H1 (cell line): ENCODE measurements around the gene CAPN15. TPM values are rescaled to one million over a fixed set of nuclear protein-coding genes. Genes with fewer than 3 reads are reported as not detected.
A peak's percentile ranks its signal among the peaks of the same experiment; 100 is the strongest.

Source experiments
- CTCF ChIA-PET: fragments of 300-600 bp; sonication (Branson Sonifier 250); formaldehyde crosslinking; loops from one replicate; lab custom pipeline; 2021; ENCODE audit not compliant: partially characterized antibody; lab: Charles Lee
- POLR2A ChIA-PET: fragments of 300-600 bp; sonication (Branson Sonifier 250); formaldehyde crosslinking; loops from one replicate; lab custom pipeline; 2021; ENCODE audit warnings: inconsistent platforms; ENCODE audit not compliant: partially characterized antibody; lab: Charles Lee
- DNase-seq, 2 experiments: peaks; one replicate each; pipeline versions ENCODE4 v3.0.0 to v3.0.0-alpha.2; 2010 to 2022; ENCODE audit warnings: low spot score in 2 of 2, low read depth in 1 of 2, mixed read lengths in 1 of 2
- FAIRE-seq: peaks from 2 replicates; lab custom pipeline; 2011; peaks lifted over from hg19 to GRCh38; lab: Jason Lieb, UNC
- H2AFZ ChIP-seq: 2 replicates; pipeline ENCODE4 v1.8.1; 2012; ENCODE audit warnings: low read length, inconsistent platforms
- H2AK5ac ChIP-seq: 2 replicates; pipeline ENCODE4 v1.6.1; 2013; ENCODE audit warnings: low read depth, low read length
- H2BK120ac ChIP-seq: replicated peaks from 2 replicates; pipeline ENCODE3; 2013; ENCODE audit warnings: low read depth, low read length, inconsistent platforms
- H2BK12ac ChIP-seq: 2 replicates; pipeline ENCODE4 v1.6.1; 2013; ENCODE audit warnings: low read depth, low read length
- H2BK15ac ChIP-seq: 2 replicates; pipeline ENCODE4 v1.6.1; 2013; ENCODE audit warnings: low read length
- H2BK20ac ChIP-seq: 2 replicates; pipeline ENCODE4 v1.6.1; 2013; ENCODE audit warnings: low read length
- H2BK5ac ChIP-seq: 2 replicates; pipeline ENCODE4 v1.6.1; 2013; ENCODE audit warnings: low read depth, low read length
- H3K14ac ChIP-seq: 2 replicates; pipeline ENCODE4 v1.6.1; 2013; ENCODE audit warnings: inconsistent platforms; ENCODE audit not compliant: insufficient read length
- H3K18ac ChIP-seq: 2 replicates; pipeline ENCODE4 v1.6.1; 2013; ENCODE audit warnings: low read length; ENCODE audit errors: extremely low read depth
- H3K23ac ChIP-seq: 2 replicates; pipeline ENCODE4 v1.6.1; 2013; ENCODE audit warnings: inconsistent platforms; ENCODE audit not compliant: insufficient read length
- H3K23me2 ChIP-seq: 2 replicates; pipeline ENCODE4 v1.6.1; 2013; ENCODE audit warnings: low read depth, low read length
- H3K27ac ChIP-seq: 2 replicates; pipeline ENCODE4 v1.6.1; 2011; ENCODE audit warnings: low read depth, low read length, inconsistent platforms
- H3K27me3 ChIP-seq, 4 experiments: replicated peaks in 1 of 4; 1 replicate in 1 of 4; 2 replicates in 3 of 4; pipeline versions ENCODE4 v1.6.1 to v1.8.1; 2011 to 2013; ENCODE audit warnings: low read length in 3 of 4, mild to moderate bottlenecking in 3 of 4, inconsistent platforms in 2 of 4, mixed read lengths in 2 of 4, moderate library complexity in 1 of 4; ENCODE audit not compliant: control insufficient read depth in 3 of 4, insufficient read depth in 3 of 4; ENCODE audit errors: extremely low read depth in 1 of 4
- H3K36me3 ChIP-seq, 4 experiments: 2 replicates each; pipeline versions ENCODE4 v1.6.1 to v1.8.1; 2011 to 2013; ENCODE audit warnings: mild to moderate bottlenecking in 4 of 4, low read length in 3 of 4, moderate library complexity in 2 of 4, control low read depth in 1 of 4, inconsistent platforms in 1 of 4; ENCODE audit not compliant: insufficient read depth in 4 of 4, control insufficient read depth in 2 of 4
- H3K4ac ChIP-seq: replicated peaks from 2 replicates; pipeline ENCODE3; 2013; ENCODE audit warnings: low read length, low read depth, mixed read lengths, inconsistent platforms; ENCODE audit not compliant: insufficient read length
- H3K4me1 ChIP-seq, 4 experiments: replicated peaks in 1 of 4; 1 replicate in 1 of 4; 2 replicates in 3 of 4; pipeline versions ENCODE4 v1.6.1 to v1.8.1; 2011 to 2013; ENCODE audit warnings: low read length in 3 of 4, inconsistent platforms in 2 of 4, mixed read lengths in 1 of 4; ENCODE audit not compliant: insufficient read depth in 4 of 4, control insufficient read depth in 3 of 4
- H3K4me2 ChIP-seq, 2 experiments: 2 replicates each; pipeline versions ENCODE4 v1.6.1 to v1.8.1; 2011 to 2013; ENCODE audit warnings: low read depth in 2 of 2, low read length in 2 of 2, control low read depth in 1 of 2, inconsistent platforms in 1 of 2, mild to moderate bottlenecking in 1 of 2; ENCODE audit not compliant: insufficient read depth in 1 of 2
- H3K4me3 ChIP-seq, 4 experiments: fragments of 200-600, 300-600 bp in 1 of 4; sonication (generic), shearing (Covaris generic), sonication (Bioruptor Twin) in 1 of 4; 2 replicates each; pipeline versions ENCODE4 v1.5.1 to v1.8.1; 2011 to 2016; ENCODE audit warnings: low read length in 4 of 4, low read depth in 3 of 4, control low read depth in 2 of 4, inconsistent platforms in 2 of 4, mild to moderate bottlenecking in 2 of 4, mixed read lengths in 1 of 4, moderate library complexity in 1 of 4; ENCODE audit not compliant: insufficient read depth in 2 of 4; ENCODE audit errors: extremely low read depth in 1 of 4
- H3K56ac ChIP-seq: replicated peaks from 2 replicates; pipeline ENCODE3; 2013; ENCODE audit warnings: low read depth, mild to moderate bottlenecking, mixed read lengths, low read length, inconsistent platforms; ENCODE audit not compliant: insufficient read length
- H3K79me1 ChIP-seq: 2 replicates; pipeline ENCODE4 v1.6.1; 2013; ENCODE audit warnings: low read depth, low read length, control low read depth
- H3K79me2 ChIP-seq, 2 experiments: 2 replicates each; pipeline versions ENCODE4 v1.6.1 to v1.8.1; 2012 to 2013; ENCODE audit warnings: low read length in 2 of 2, mild to moderate bottlenecking in 2 of 2, inconsistent platforms in 1 of 2; ENCODE audit not compliant: insufficient read depth in 2 of 2, control insufficient read depth in 1 of 2
- H3K9ac ChIP-seq, 4 experiments: replicated peaks in 1 of 4; 1 replicate in 1 of 4; 2 replicates in 3 of 4; pipeline versions ENCODE4 v1.6.1 to v1.8.1; 2011 to 2013; ENCODE audit warnings: low read depth in 3 of 4, low read length in 3 of 4, control low read depth in 2 of 4, mild to moderate bottlenecking in 2 of 4, moderate library complexity in 2 of 4, inconsistent platforms in 1 of 4; ENCODE audit errors: extremely low read depth in 1 of 4
- H3K9me3 ChIP-seq, 2 experiments: 2 replicates each; pipeline versions ENCODE4 v1.6.1 to v1.8.1; 2012 to 2013; ENCODE audit warnings: mild to moderate bottlenecking in 2 of 2, moderate library complexity in 2 of 2, control low read depth in 1 of 2, inconsistent platforms in 1 of 2, low read depth in 1 of 2, low read length in 1 of 2, mixed read lengths in 1 of 2; ENCODE audit not compliant: insufficient read depth in 2 of 2
- H4K20me1 ChIP-seq, 2 experiments: replicated peaks in 1 of 2; 2 replicates each; pipeline versions ENCODE3 to v1.8.1; 2011 to 2013; ENCODE audit warnings: inconsistent platforms in 2 of 2, low read length in 2 of 2, mild to moderate bottlenecking in 1 of 2; ENCODE audit not compliant: insufficient read depth in 2 of 2, control insufficient read depth in 1 of 2
- H4K5ac ChIP-seq: 2 replicates; pipeline ENCODE4 v1.6.1; 2013; ENCODE audit warnings: low read length, low read depth, mixed read lengths, inconsistent platforms; ENCODE audit not compliant: insufficient read length
- H4K8ac ChIP-seq: 2 replicates; pipeline ENCODE4 v1.8.0; 2013; ENCODE audit warnings: mild to moderate bottlenecking, moderate library complexity, low read length, inconsistent platforms; ENCODE audit not compliant: insufficient read depth; ENCODE audit errors: extremely low read depth
- H4K91ac ChIP-seq: replicated peaks from 2 replicates; pipeline ENCODE3; 2013; ENCODE audit warnings: low read length, mixed read lengths, inconsistent platforms; ENCODE audit not compliant: insufficient read length
- BRCA1 ChIP-seq: IDR thresholded peaks from 2 replicates; pipeline ENCODE4 v1.6.1; 2012; ENCODE audit warnings: low read depth, low read length, improper control_type of control experiment
- CEBPB ChIP-seq: IDR thresholded peaks from 2 replicates; pipeline ENCODE4 v1.6.1; 2012; ENCODE audit warnings: low read depth, low read length
- EP300 ChIP-seq, 2 experiments: IDR thresholded peaks; 1 replicate in 1 of 2; 2 replicates in 1 of 2; pipeline ENCODE4 v1.6.1; 2011 to 2012; ENCODE audit warnings: low read depth in 2 of 2, low read length in 2 of 2, mild to moderate bottlenecking in 2 of 2, borderline replicate concordance in 1 of 2, inconsistent platforms in 1 of 2, moderate library complexity in 1 of 2
- KDM4A ChIP-seq: IDR thresholded peaks from one replicate; pipeline ENCODE4 v1.7.1; 2012; ENCODE audit warnings: low read depth, mild to moderate bottlenecking, moderate library complexity, low read length, inconsistent platforms; ENCODE audit not compliant: severe bottlenecking
- PHF8 ChIP-seq: fragments of 200-600 bp; sonication (generic); conservative IDR thresholded peaks from 2 replicates; pipeline ENCODE4 v1.7.1; 2012; ENCODE audit warnings: low read depth, mild to moderate bottlenecking, inconsistent platforms, low read length, moderate library complexity
- POLR2A ChIP-seq, 2 experiments: IDR thresholded peaks; 1 replicate in 1 of 2; 2 replicates in 1 of 2; pipeline ENCODE4 v1.6.1; 2011; ENCODE audit warnings: low read depth in 2 of 2, low read length in 2 of 2, mild to moderate bottlenecking in 2 of 2; ENCODE audit errors: control extremely low read depth in 1 of 2
- RFX5 ChIP-seq: IDR thresholded peaks from 2 replicates; pipeline ENCODE4 v1.6.1; 2011; ENCODE audit warnings: low read depth, low read length, improper control_type of control experiment, borderline replicate concordance
- TCF12 ChIP-seq: IDR thresholded peaks from 2 replicates; pipeline ENCODE4 v1.6.1; 2011; ENCODE audit warnings: low read depth, mild to moderate bottlenecking, low read length
- WGBS, 2 experiments: shearing (Covaris generic) in 1 of 2; methylation state at CpG; one replicate each; pipeline versions ENCODE4 v1.1.6 to v1.1.7; 2013 to 2015; ENCODE audit warnings: low lambda C conversion rate in 2 of 2, mixed read lengths in 2 of 2, inconsistent platforms in 1 of 2, low coverage in 1 of 2, missing lambda C conversion rate in 1 of 2; ENCODE audit not compliant: insufficient replicate concordance in 2 of 2, insufficient coverage in 1 of 2, insufficient read length in 1 of 2; ENCODE audit errors: extremely low coverage in 1 of 2, missing lambda C conversion rate in 1 of 2; 5-methylcytosine and 5-hydroxymethylcytosine counted together
- polyA plus RNA-seq, 7 experiments: library from polyadenylated mRNA; depleted of rRNA in 3 of 7; stranded (reverse) in 5 of 7; unstranded in 2 of 7; fragments of >200 nt in 5 of 7; fragments of 200-250 nt in 2 of 7; gene quantifications; 1 replicate in 5 of 7; 2 replicates in 1 of 7; 4 replicates in 1 of 7; pipeline versions ENCODE4 v1.2.1 to v1.2.3, GENCODE V29; 2011 to 2013; ENCODE audit warnings: missing spikeins in 2 of 7, mixed read lengths in 2 of 7
- total RNA-seq: library from RNA; stranded (reverse); fragmentation: NEBNext Ultra II Directional; extraction: Animal tissue kit (Norgen Biotek cat#: 25700); gene quantifications from 2 replicates; pipeline ENCODE4 v1.2.1, GENCODE V29; 2021

CAPN15 gene
- total and polyA plus RNA-seq, 2 of the 8 experiments (the other 6 are each of a cell fraction or from before 2014, with no cell fraction given) = 38.9 to 76.9 TPM

GRCh38 chr16:560701-561412, 33.3 kb downstream of the CAPN15 start:
- peaks cover 22 to 40% (median 32%) of the 10 kb centered on the region in 4 experiments; a peak in 6 of 7 replicates for H3K27me3 ChIP-seq

More at GRCh38 chr16:560701-561412, 33.3 kb downstream of the CAPN15 start:
- ChIA-PET POLR2A (interaction anchor here (0.9 kb wide), 1 partner anchor 31 kb away, joined by 3 read pairs; no protein-coding TSS in a partner anchor), CTCF (interaction anchor here (1.0 to 1.4 kb wide), 2 partner anchors 22 to 70 kb away, joined by 3 to 4 read pairs; no protein-coding TSS in a partner anchor)
- Histone ChIP-seq H3K23ac (no peak overlapping the region), H3K79me1 (no peaks in the 10 kb centered on the region; the same call in 1 of the 2 replicates), H2AK5ac (no peak overlapping the region), H4K8ac (no peak overlapping the region; the same call in 1 of the 2 replicates), H3K23me2 (peaks cover 9% of the 10 kb centered on the region), H2BK120ac (no peak overlapping the region), H3K4me1 (peaks cover 0 to 14% (median 3%) of the 10 kb centered on the region in 4 experiments; a peak in 4 of 7 replicates), H3K36me3 (no peaks in the 10 kb centered on the region; a peak in 1 of 8 replicates), H2BK5ac (no peak overlapping the region), H3K4me3 (peak overlapping the region in 2 of 4 experiments; percentile 8 to 54; a peak in 3 of 8 replicates), H3K18ac (no peak overlapping the region), H2AFZ (no peak overlapping the region), H3K9me3 (no peaks in the 10 kb centered on the region), H4K5ac (no peak overlapping the region), H3K9ac (no peak overlapping the region), H3K79me2 (no peaks in the 10 kb centered on the region), H2BK15ac (no peak overlapping the region), H2BK12ac (no peak overlapping the region), H3K56ac (no peak overlapping the region), H4K20me1 (peaks cover 0 to 3% of the 10 kb centered on the region in 2 experiments), H3K4ac (no peak overlapping the region), H3K27ac (no peak overlapping the region), H3K14ac (no peak overlapping the region), H3K4me2 (peak overlapping the region in 1 of 2 experiments; percentile 64; a peak in 1 of 4 replicates), H2BK20ac (no peak overlapping the region), H4K91ac (no peak overlapping the region)
- DNase-seq = no peak
- no peak for TF ChIP-seq CEBPB
- no peak for TF ChIP-seq PHF8
- no peak for TF ChIP-seq TCF12
- TF ChIP-seq KDM4A = no peak
- TF ChIP-seq EP300 (IDR thresholded peaks at IDR 0.05; ENCODE audit: borderline replicate concordance in 1 of 2, low read depth in 2 of 2, low read length in 2 of 2) = no peak
- no peak for TF ChIP-seq POLR2A (IDR thresholded peaks at IDR 0.05; ENCODE audit: control extremely low read depth in 1 of 2, low read depth in 2 of 2, low read length in 2 of 2)
- TF ChIP-seq RFX5 = no peak
- no peak for TF ChIP-seq BRCA1
- WGBS, 2 experiments = 90% methylated on average over 18 of the region's 54 CpGs; no CpG with 5 or more reads in 1 of the 2 experiments
- no peak for FAIRE-seq
